ENCODE results near the gene IFT74.

Gene IFT74

GRCh38 chr9:26955921-26956859, at the start of gene IFT74:
Gene IFT74 (plus strand): TSS chr9:26956412. CDS start chr9:26961968, 5,556 bp downstream.
- peak; percentile 95 for DNase-seq (ENCODE audit: low read depth)
- H3K4me3 ChIP-seq (ENCODE audit: low read depth, low read length) = peak within 1 kb of the TSS; percentile 81
- TF ChIP-seq CTCF (IDR thresholded peaks at IDR 0.05; ENCODE audit: control insufficient read depth, extremely low read depth, insufficient read depth) = no peak

DNA sequence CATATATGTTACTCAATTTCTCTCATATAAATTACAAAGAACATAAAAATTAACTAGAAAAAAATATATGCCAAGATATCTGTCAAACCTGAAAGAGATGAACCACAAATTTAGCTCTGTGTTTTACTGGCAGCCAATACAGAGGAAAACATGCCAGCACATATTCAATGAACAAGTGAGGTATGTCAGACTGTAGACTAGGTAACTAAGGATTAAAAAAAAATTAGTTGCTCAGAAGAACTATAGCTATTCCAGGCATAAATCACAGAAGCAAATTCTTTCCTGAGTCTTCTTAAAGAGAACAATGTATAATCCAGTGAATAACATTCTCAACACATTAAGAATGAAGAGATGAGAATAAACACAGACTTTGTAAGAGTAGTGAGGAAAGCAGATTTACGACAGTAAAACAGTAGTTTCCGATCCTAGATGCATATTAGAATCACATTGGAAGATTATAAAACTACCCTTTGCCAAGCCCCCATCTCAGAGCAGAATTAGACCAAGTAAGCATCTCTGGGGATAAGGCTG, 43.0 kb upstream of the IFT74 start:
- TF ChIP-seq CTCF (IDR thresholded peaks at IDR 0.05; ENCODE audit: control insufficient read depth, extremely low read depth, insufficient read depth) = no peak
- DNase-seq (ENCODE audit: low read depth) = no peak
- H3K4me3 ChIP-seq (ENCODE audit: low read depth, low read length) = no peak overlapping the region

DNA sequence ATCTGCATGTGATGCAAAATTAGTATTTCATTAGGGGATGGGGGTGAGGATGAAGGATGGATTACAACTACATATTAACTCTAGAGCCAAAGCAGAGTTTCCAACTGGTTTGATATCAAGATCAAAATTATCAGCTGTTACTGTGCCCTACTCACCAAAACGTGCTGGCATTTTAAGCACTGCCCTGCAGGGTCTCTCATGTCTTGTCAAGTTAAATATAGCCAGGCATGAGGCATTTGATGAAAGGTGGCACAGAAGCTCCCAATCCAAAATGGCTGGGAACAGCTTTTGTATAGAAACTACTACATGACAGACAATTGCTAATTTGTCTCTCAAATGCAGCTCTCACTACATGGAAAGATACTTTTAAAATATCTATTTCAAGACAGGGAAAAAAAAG, 36.5 kb upstream of the IFT74 start:
- DNase-seq (ENCODE audit: low read depth) = no peak
- no peak overlapping the region for H3K4me3 ChIP-seq (ENCODE audit: low read depth, low read length)
- no peak for TF ChIP-seq CTCF (IDR thresholded peaks at IDR 0.05; ENCODE audit: control insufficient read depth, extremely low read depth, insufficient read depth)

- no peak overlapping the region for H3K4me3 ChIP-seq (ENCODE audit: low read depth, low read length)
- DNase-seq (ENCODE audit: low read depth) = no peak
- TF ChIP-seq CTCF (IDR thresholded peaks at IDR 0.05; ENCODE audit: control insufficient read depth, extremely low read depth, insufficient read depth) = no peak
These were observed 30.6 kb upstream of the IFT74 start for GRCh38 chr9:26925609-26926008.

- DNase-seq (ENCODE audit: low read depth) = no peak
- no peak for TF ChIP-seq CTCF (IDR thresholded peaks at IDR 0.05; ENCODE audit: control insufficient read depth, extremely low read depth, insufficient read depth)
- no peak overlapping the region for H3K4me3 ChIP-seq (ENCODE audit: low read depth, low read length)
These were observed 27.2 kb upstream of the IFT74 start for GRCh38 chr9:26928902-26929495.

DNA sequence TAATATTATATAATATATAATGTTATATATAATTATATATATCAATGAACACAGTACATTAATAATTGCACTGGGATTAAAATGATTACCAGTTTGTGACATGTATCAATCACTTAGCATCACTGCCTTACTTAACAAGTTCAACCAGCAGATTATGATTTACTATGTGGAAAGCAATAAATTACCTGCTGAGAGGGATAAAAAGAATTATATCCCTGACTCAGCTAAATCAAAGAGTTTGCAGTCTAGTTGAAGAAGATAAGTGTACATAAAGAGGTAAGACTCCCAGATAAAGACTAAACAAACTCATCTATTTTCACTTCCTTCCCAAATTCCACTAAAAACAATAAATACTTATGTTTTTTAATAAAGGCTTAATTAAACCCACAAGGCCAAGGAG, 20.4 kb upstream of the IFT74 start:
- peak; percentile 27 for DNase-seq (ENCODE audit: low read depth)
- TF ChIP-seq CTCF (IDR thresholded peaks at IDR 0.05; ENCODE audit: control insufficient read depth, extremely low read depth, insufficient read depth) = no peak
- H3K4me3 ChIP-seq (ENCODE audit: low read depth, low read length) = no peak overlapping the region
